B cell (primary cell): ENCODE measurements around the gene TLL2. TPM values are rescaled to one million over a fixed set of nuclear protein-coding genes. Genes with fewer than 3 reads are reported as not detected.

Experiments
- ATAC-seq: fragments of 200-7000 bp; cut with Tn5 transposase; one replicate; pipeline ENCODE4 v1.10.0; 2021; ENCODE audit warnings: low read depth, mild to moderate bottlenecking, moderate number of reproducible peaks, moderate library complexity
- CTCF ChIA-PET: fragments of 350-600 bp; sonication (Branson Sonifier 250); formaldehyde crosslinking; loops from one replicate; lab custom pipeline; 2021; ENCODE audit warnings: antibody characterized with exemption, inconsistent platforms; lab: Charles Lee
- POLR2A ChIA-PET: fragments of 350-600 bp; sonication (Branson Sonifier 250); formaldehyde crosslinking; loops from one replicate; lab custom pipeline; 2021; ENCODE audit warnings: antibody characterized with exemption; lab: Charles Lee
- DNase-seq: peaks from one replicate; pipeline ENCODE4 v3.0.0; 2013
- H2AFZ ChIP-seq: 2 replicates; pipeline ENCODE4 v1.6.1; 2012; ENCODE audit warnings: mild to moderate bottlenecking, low read depth, low read length; ENCODE audit not compliant: insufficient read depth, poor library complexity, severe bottlenecking
- H3K27ac ChIP-seq, 2 donors: 1 replicate in 1 of 2; 2 replicates in 1 of 2; pipeline ENCODE4 v1.5.1; 2012 to 2013; ENCODE audit warnings: low read length in 2 of 2, mild to moderate bottlenecking in 2 of 2, moderate library complexity in 1 of 2
- H3K27me3 ChIP-seq, 4 experiments: fragments of 200-600 bp in 1 of 4; sonication (generic) in 1 of 4; replicated peaks in 1 of 4; 1 replicate in 2 of 4; 2 replicates in 2 of 4; pipeline versions ENCODE4 v1.6.1 to v1.7.0; 2013 to 2016; ENCODE audit warnings: low read length in 3 of 4, mild to moderate bottlenecking in 2 of 4, mixed read lengths in 1 of 4, moderate library complexity in 1 of 4; ENCODE audit not compliant: insufficient read depth in 4 of 4, control insufficient read depth in 3 of 4; ENCODE audit errors: control extremely low read depth in 1 of 4
- H3K36me3 ChIP-seq, 2 experiments: replicated peaks in 1 of 2; 1 replicate in 1 of 2; 2 replicates in 1 of 2; pipeline versions ENCODE4 v1.6.1 to v1.7.1; 2013; ENCODE audit warnings: low read length in 1 of 2; ENCODE audit not compliant: insufficient read depth in 2 of 2, control insufficient read depth in 1 of 2; ENCODE audit errors: control extremely low read depth in 1 of 2, extremely low read depth in 1 of 2
- H3K4me1 ChIP-seq, 2 donors: fragments of 200-600 bp in 1 of 2; sonication (generic) in 1 of 2; 1 replicate in 1 of 2; 2 replicates in 1 of 2; pipeline versions ENCODE4 v1.5.1 to v1.6.1; 2013 to 2017; ENCODE audit warnings: low read length in 2 of 2; ENCODE audit not compliant: control insufficient read depth in 2 of 2, insufficient read depth in 2 of 2
- H3K4me2 ChIP-seq: replicated peaks from 2 replicates; pipeline ENCODE3; 2012; ENCODE audit warnings: mild to moderate bottlenecking, low read depth, low read length; ENCODE audit not compliant: poor library complexity, severe bottlenecking
- H3K4me3 ChIP-seq, 5 experiments: fragments of 200-600 bp in 1 of 5; sonication (generic) in 1 of 5; 1 replicate in 3 of 5; 2 replicates in 2 of 5; pipeline versions ENCODE4 v1.5.1 to v1.7.0; 2011 to 2016; ENCODE audit warnings: low read length in 4 of 5, mild to moderate bottlenecking in 4 of 5, low read depth in 2 of 5, control low read depth in 1 of 5, moderate library complexity in 1 of 5; ENCODE audit not compliant: insufficient read depth in 1 of 5; ENCODE audit errors: control extremely low read depth in 1 of 5, extremely low read depth in 1 of 5
- H3K79me2 ChIP-seq: fragments of 200-600 bp; sonication (generic); one replicate; pipeline ENCODE4 v1.6.0; 2016; ENCODE audit warnings: low read length; ENCODE audit not compliant: control insufficient read depth, insufficient read depth
- H3K9ac ChIP-seq: fragments of 200-600 bp; sonication (generic); 2 replicates; pipeline ENCODE4 v1.6.1; 2017; ENCODE audit warnings: mild to moderate bottlenecking, low read length, moderate library complexity
- H3K9me3 ChIP-seq, 3 donors: one replicate each; pipeline versions ENCODE4 v1.6.1 to v1.7.1; 2013; ENCODE audit warnings: low read length in 2 of 3; ENCODE audit not compliant: control insufficient read depth in 2 of 3, insufficient read depth in 1 of 3; ENCODE audit errors: control extremely low read depth in 1 of 3
- H4K20me1 ChIP-seq: 2 replicates; pipeline ENCODE4 v1.6.0; 2012; ENCODE audit warnings: mild to moderate bottlenecking, low read length; ENCODE audit not compliant: insufficient read depth, control insufficient read depth, poor library complexity, severe bottlenecking
- H3K27ac Mint-ChIP-seq: one replicate; pipeline ENCODE4 v1.8.0; 2021; ENCODE audit warnings: mixed read lengths
- H3K27me3 Mint-ChIP-seq: one replicate; pipeline ENCODE4 v1.8.0; 2021; ENCODE audit warnings: mixed read lengths
- H3K4me1 Mint-ChIP-seq: one replicate; pipeline ENCODE4 v1.8.0; 2021; ENCODE audit warnings: mixed read lengths
- H3K4me3 Mint-ChIP-seq: one replicate; pipeline ENCODE4 v1.8.0; 2021; ENCODE audit warnings: mixed read lengths
- H3K9me3 Mint-ChIP-seq: one replicate; pipeline ENCODE4 v1.8.0; 2022; ENCODE audit warnings: mixed read lengths; ENCODE audit not compliant: insufficient read depth
- CTCF ChIP-seq: fragments of 200-600 bp; IDR thresholded peaks from one replicate; pipeline ENCODE4 v1.8.0; 2022; ENCODE audit warnings: antibody characterized with exemption, mild to moderate bottlenecking
- EZH2 ChIP-seq: IDR thresholded peaks from 2 replicates; pipeline ENCODE4 v1.6.1; 2012; ENCODE audit warnings: borderline replicate concordance, low read depth, mild to moderate bottlenecking, moderate library complexity, low read length; ENCODE audit not compliant: insufficient read depth, poor library complexity, severe bottlenecking
- WGBS: methylation state at CpG from one replicate; pipeline ENCODE4 v1.1.5; 2013; ENCODE audit warnings: missing lambda C conversion rate; ENCODE audit not compliant: insufficient coverage; 5-methylcytosine and 5-hydroxymethylcytosine counted together
- intact Hi-C: fragments of 100-400 bp; cut with micrococcal nuclease; formaldehyde crosslinking; loops from one replicate; pipeline ENCODE4 v1.10.0; 2022
- polyA plus RNA-seq: library from polyadenylated mRNA; depleted of rRNA; stranded (reverse); fragments of >200 nt; gene quantifications from 2 replicates; pipeline ENCODE4 v1.2.3, GENCODE V29; 2012
- total RNA-seq, 2 donors: library from RNA; stranded (reverse); fragments of 120-200 nt in 1 of 2; gene quantifications; 1 replicate in 1 of 2; 2 replicates in 1 of 2; pipeline versions ENCODE4 v1.2.3 to v1.2.4, GENCODE V29; 2013 to 2022

The TLL2 gene
- total and polyA plus RNA-seq, 2 donors (not counting 1 experiment from before 2014, with no cell fraction given): 0.13 to 0.47 TPM

- peaks cover 52% of the 10 kb centered on the region for H3K27me3 Mint-ChIP-seq
- ChIA-PET CTCF (interaction anchor here (0.6 to 1.3 kb wide), 5 partner anchors 10 to 1301 kb away, joined by 3 to 4 read pairs (median 3); no protein-coding TSS in a partner anchor), POLR2A (no interaction called here)
- Histone ChIP-seq H3K4me3 (no peak overlapping the region), H3K4me1 (no peaks in the 10 kb centered on the region), H3K9ac (no peak overlapping the region), H4K20me1 (no peaks in the 10 kb centered on the region), H2AFZ (no peak overlapping the region), H3K4me2 (no peak overlapping the region), H3K9me3 (no peaks in the 10 kb centered on the region), H3K27ac (no peak overlapping the region), H3K79me2 (no peaks in the 10 kb centered on the region), H3K36me3 (no peaks in the 10 kb centered on the region), H3K27me3 (peaks cover 0 to 10% (median 1%) of the 10 kb centered on the region in 4 experiments)
- no peak for DNase-seq
- no peaks in the 10 kb centered on the region for H3K4me1 Mint-ChIP-seq
- 79% methylated on average over 13 of the region's 16 CpGs for WGBS
- intact Hi-C loops: no loop called here
- TF ChIP-seq EZH2 (no peak), CTCF (no peak)
- H3K27ac Mint-ChIP-seq: no peak overlapping the region
- no peak for ATAC-seq
- H3K4me3 Mint-ChIP-seq: no peak overlapping the region
- no peaks in the 10 kb centered on the region for H3K9me3 Mint-ChIP-seq
Observed at GRCh38 chr10:96402417-96403305, 111.1 kb downstream of the TLL2 start.

GRCh38 chr10:96401036-96401435 is 112.7 kb downstream of the TLL2 start:
- Histone ChIP-seq H3K27me3 (peaks cover 0 to 13% (median 4%) of the 10 kb centered on the region in 4 experiments), H4K20me1 (no peaks in the 10 kb centered on the region), H3K4me1 (peaks cover 0 to 3% of the 10 kb centered on the region in 2 donors), H3K36me3 (no peaks in the 10 kb centered on the region), H3K9ac (no peak overlapping the region), H3K9me3 (no peaks in the 10 kb centered on the region), H3K79me2 (no peaks in the 10 kb centered on the region), H3K4me2 (no peak overlapping the region), H3K4me3 (no peak overlapping the region), H2AFZ (no peak overlapping the region), H3K27ac (no peak overlapping the region)
- Mint-ChIP-seq H3K4me3 (no peak overlapping the region), H3K9me3 (no peaks in the 10 kb centered on the region), H3K27me3 (peaks cover 41% of the 10 kb centered on the region), H3K4me1 (peaks cover 1% of the 10 kb centered on the region), H3K27ac (no peak overlapping the region)
- TF ChIP-seq EZH2: no peak
- no peak for TF ChIP-seq CTCF
- DNase-seq (no peak), ATAC-seq (no peak)
- intact Hi-C loops: no loop called here
- WGBS: 92% methylated on average over 6 of the region's 7 CpGs
- CTCF ChIA-PET: no interaction called here
- POLR2A ChIA-PET: no interaction called here
